Endothelial cell of umbilical vein (primary cell): ENCODE data around the gene AUTS2. TPM values are rescaled to one million over a fixed set of nuclear protein-coding genes. Genes with fewer than 3 reads are reported as not detected.

Experiments
- BruUV-seq: library from RNA; stranded (reverse); fragments of 400-500 nt; replicated peaks from 2 replicates; lab custom pipeline; 2021; lab: Mats Ljungman, UMichigan
- CTCF ChIA-PET: fragments of 300-600, 350-600 bp; sonication (Branson Sonifier 250); formaldehyde crosslinking; loops from one replicate; lab custom pipeline; 2021; ENCODE audit warnings: antibody characterized with exemption, inconsistent platforms; lab: Charles Lee
- POLR2A ChIA-PET: fragments of 300-600, 350-600 bp; sonication (Branson Sonifier 250); formaldehyde crosslinking; loops from one replicate; lab custom pipeline; 2021; ENCODE audit warnings: antibody characterized with exemption, inconsistent platforms; lab: Charles Lee
- DNase-seq: peaks from one replicate; pipeline ENCODE4 v3.0.0-alpha.2; 2011; ENCODE audit warnings: low read depth, low spot score
- FAIRE-seq: peaks from 2 replicates; lab custom pipeline; 2011; peaks lifted over from hg19 to GRCh38; lab: Jason Lieb, UNC
- H2AFZ ChIP-seq: 2 replicates; pipeline ENCODE4 v1.6.0; 2012; ENCODE audit warnings: low read depth, low read length, control low read depth, inconsistent platforms
- H3K27ac ChIP-seq: 2 replicates; pipeline ENCODE4 v1.5.1; 2011; ENCODE audit warnings: low read depth, mild to moderate bottlenecking, control low read depth, low read length, moderate library complexity; ENCODE audit not compliant: insufficient read depth
- H3K27me3 ChIP-seq, 2 experiments: 2 replicates each; pipeline versions ENCODE4 v1.6.0 to v1.6.1; 2011; ENCODE audit warnings: low read length in 2 of 2, mixed read lengths in 1 of 2; ENCODE audit not compliant: control insufficient read depth in 2 of 2, insufficient read depth in 2 of 2
- H3K36me3 ChIP-seq, 2 experiments: 2 replicates in 1 of 2; 3 replicates in 1 of 2; pipeline ENCODE4 v1.5.1; 2011; ENCODE audit warnings: low read length in 2 of 2, mild to moderate bottlenecking in 1 of 2, moderate library complexity in 1 of 2; ENCODE audit not compliant: control insufficient read depth in 2 of 2, insufficient read depth in 2 of 2; ENCODE audit errors: extremely low read depth in 1 of 2
- H3K4me1 ChIP-seq: 3 replicates; pipeline ENCODE4 v1.5.1; 2011; ENCODE audit warnings: mild to moderate bottlenecking, low read length; ENCODE audit not compliant: control insufficient read depth, insufficient read depth; ENCODE audit errors: extremely low read depth
- H3K4me2 ChIP-seq: 2 replicates; pipeline ENCODE4 v1.6.1; 2011; ENCODE audit warnings: low read length, control low read depth, mixed read lengths; ENCODE audit not compliant: insufficient read depth
- H3K4me3 ChIP-seq, 3 experiments: fragments of 200-600 bp in 1 of 3; sonication (generic), shearing (Covaris generic) in 1 of 3; replicated peaks in 1 of 3; 2 replicates each; pipeline ENCODE4 v1.5.1; 2011 to 2016; ENCODE audit warnings: control low read depth in 3 of 3, low read length in 3 of 3, mild to moderate bottlenecking in 2 of 3, inconsistent platforms in 1 of 3, low read depth in 1 of 3, moderate library complexity in 1 of 3; ENCODE audit not compliant: insufficient read depth in 1 of 3
- H3K79me2 ChIP-seq: 2 replicates; pipeline ENCODE4 v1.6.0; 2012; ENCODE audit warnings: low read length, inconsistent platforms; ENCODE audit not compliant: control insufficient read depth, insufficient read depth
- H3K9ac ChIP-seq: replicated peaks from 2 replicates; pipeline ENCODE3; 2011; ENCODE audit warnings: low read length, control low read depth; ENCODE audit not compliant: insufficient read depth; ENCODE audit errors: extremely low read depth
- H3K9me1 ChIP-seq: replicated peaks from 3 replicates; pipeline ENCODE4 v1.6.0; 2011; ENCODE audit warnings: mild to moderate bottlenecking, low read length; ENCODE audit not compliant: control insufficient read depth, insufficient read depth; ENCODE audit errors: extremely low read depth
- H3K9me3 ChIP-seq: replicated peaks from 2 replicates; pipeline ENCODE4 v1.5.1; 2012; ENCODE audit warnings: low read length, inconsistent platforms; ENCODE audit not compliant: control insufficient read depth, insufficient read depth
- H4K20me1 ChIP-seq: replicated peaks from 2 replicates; pipeline ENCODE3; 2011; ENCODE audit warnings: mild to moderate bottlenecking, low read length; ENCODE audit not compliant: control insufficient read depth, insufficient read depth; ENCODE audit errors: extremely low read depth
- CTCF ChIP-seq, 2 donors: IDR thresholded peaks; 1 replicate in 1 of 2; 2 replicates in 1 of 2; pipeline ENCODE4 v1.5.1; 2011; ENCODE audit warnings: low read length in 2 of 2, mild to moderate bottlenecking in 2 of 2, moderate library complexity in 2 of 2, control low read depth in 1 of 2, inconsistent platforms in 1 of 2, low read depth in 1 of 2; ENCODE audit not compliant: insufficient read depth in 1 of 2; ENCODE audit errors: extremely low read depth in 1 of 2
- EZH2 ChIP-seq: IDR thresholded peaks from 2 replicates; pipeline ENCODE4 v1.6.1; 2012; ENCODE audit warnings: borderline replicate concordance, low read depth, mild to moderate bottlenecking, moderate library complexity, low read length, inconsistent platforms; ENCODE audit not compliant: severe bottlenecking
- FOS ChIP-seq: IDR thresholded peaks from 2 replicates; pipeline ENCODE4 v1.6.1; 2011; ENCODE audit warnings: mild to moderate bottlenecking, low read length, moderate library complexity, borderline replicate concordance; ENCODE audit not compliant: insufficient read depth
- GATA2 ChIP-seq: IDR thresholded peaks from 2 replicates; pipeline ENCODE4 v1.7.0; 2011; ENCODE audit warnings: low read depth, mild to moderate bottlenecking, moderate library complexity, mixed read lengths, low read length; ENCODE audit not compliant: insufficient read length, insufficient read depth
- JUN ChIP-seq: IDR thresholded peaks from 2 replicates; pipeline ENCODE4 v1.6.1; 2011; ENCODE audit warnings: borderline replicate concordance, low read depth; ENCODE audit not compliant: insufficient read length, insufficient read depth
- MAX ChIP-seq: IDR thresholded peaks from 2 replicates; pipeline ENCODE4 v1.6.1; 2011; ENCODE audit not compliant: insufficient read depth, insufficient read length
- MYC ChIP-seq: IDR thresholded peaks from one replicate; pipeline ENCODE4 v1.6.1; 2011; ENCODE audit warnings: mild to moderate bottlenecking, low read depth, low read length
- POLR2A ChIP-seq: IDR thresholded peaks from 2 replicates; pipeline ENCODE4 v1.6.1; 2012; ENCODE audit warnings: low read depth, mild to moderate bottlenecking, control low read depth, low read length
- POLR2AphosphoS5 ChIP-seq: IDR thresholded peaks from 2 replicates; pipeline ENCODE4 v1.6.1; 2012; ENCODE audit warnings: low read depth, mild to moderate bottlenecking, control low read depth, low read length, moderate library complexity; ENCODE audit not compliant: insufficient read depth
- dilution Hi-C: fragments of 300-500 bp; cut with MboI; formaldehyde crosslinking; loops from one replicate; pipeline ENCODE4 v1.15.0; 2019; ENCODE audit warnings: low sequenced_read_pairs; ENCODE audit not compliant: extremely low pct_ligation_motif_present
- intact Hi-C: fragments of 100-400 bp; cut with micrococcal nuclease; formaldehyde crosslinking; loops from one replicate; pipeline ENCODE4 v1.10.0; 2022
- polyA plus RNA-seq, 4 experiments: library from polyadenylated mRNA; depleted of rRNA in 3 of 4; stranded (reverse) in 3 of 4; unstranded in 1 of 4; fragments of >200 nt; gene quantifications; 2 replicates each; pipeline versions ENCODE4 v1.2.1 to v1.2.3, GENCODE V29; 2011 to 2012; ENCODE audit warnings: missing spikeins in 1 of 4
- total RNA-seq: library from RNA; stranded (reverse); gene quantifications from 2 replicates; pipeline ENCODE4 v1.2.3, GENCODE V29; 2021

The AUTS2 gene
- total and polyA plus RNA-seq, 2 donors (not counting 3 experiments of a cell fraction or from before 2014, with no cell fraction given): 0.59 to 8.0 TPM

- ChIA-PET POLR2A (no interaction called here), CTCF (no interaction called here)
- dilution Hi-C loops: no loop called here
Measured at GRCh38 chr7:69708857-69709256, 110.6 kb downstream of the AUTS2 start.

More at GRCh38 chr7:69708857-69709256, 110.6 kb downstream of the AUTS2 start:
- FAIRE-seq (no peak), DNase-seq (no peak)
- no peaks in the 10 kb centered on the region for H3K4me1 ChIP-seq
- no peaks in the 10 kb centered on the region for H3K36me3 ChIP-seq
- no peak overlapping the region for H3K9ac ChIP-seq
- TF ChIP-seq JUN: no peak
- no peak for TF ChIP-seq POLR2AphosphoS5
- no peak for TF ChIP-seq FOS
- no peak for TF ChIP-seq MYC
- TF ChIP-seq MAX: no peak
- TF ChIP-seq EZH2: no peak
- TF ChIP-seq POLR2A: no peak
- no peak for TF ChIP-seq GATA2
- TF ChIP-seq CTCF (IDR thresholded peaks at IDR 0.05; ENCODE audit: extremely low read depth in 1 of 2, insufficient read depth in 1 of 2, low read depth in 1 of 2, low read length in 2 of 2): no peak
- no peak overlapping the region for H3K27ac ChIP-seq
- H4K20me1 ChIP-seq: no peaks in the 10 kb centered on the region
- H3K79me2 ChIP-seq: no peaks in the 10 kb centered on the region
- no peaks in the 10 kb centered on the region for H3K9me3 ChIP-seq
- H3K4me2 ChIP-seq: no peak overlapping the region
- intact Hi-C loops: no loop called here
- BruUV-seq: no TSS peak
- no peak overlapping the region for H2AFZ ChIP-seq
- H3K4me3 ChIP-seq: no peak overlapping the region
- no peaks in the 10 kb centered on the region for H3K27me3 ChIP-seq
- no peaks in the 10 kb centered on the region for H3K9me1 ChIP-seq
